Fibroblast of peridontal ligament (primary cell): Measurements from ENCODE around the gene TMEM135.
A peak's percentile ranks its signal among the peaks of the same experiment; 100 is the strongest.

ENCODE experiments used
- DNase-seq: peaks from one replicate; pipeline ENCODE4 v3.0.0-alpha.2; 2010; ENCODE audit errors: extremely low read depth

Gene TMEM135

GRCh38 chr11:87301785-87302540 lies 264.2 kb downstream of the TMEM135 start:
- DNase-seq = no peak

- peak; percentile 20 for DNase-seq
Measured at GRCh38 chr11:87304412-87304811, 266.7 kb downstream of the TMEM135 start.

GRCh38 chr11:87306262-87306851 lies 268.6 kb downstream of the TMEM135 start:
- peak; percentile 25 for DNase-seq

GRCh38 chr11:87307101-87307500 lies 269.4 kb downstream of the TMEM135 start:
- DNase-seq = no peak

GRCh38 chr11:87315229-87315628 lies 277.5 kb downstream of the TMEM135 start:
- no peak for DNase-seq

GRCh38 chr11:87316491-87316890 lies 278.8 kb downstream of the TMEM135 start:
- DNase-seq = no peak

- no peak for DNase-seq
Measured at GRCh38 chr11:87317441-87317840, 279.7 kb downstream of the TMEM135 start.

GRCh38 chr11:87320123-87320522 lies 282.4 kb downstream of the TMEM135 start:
- no peak for DNase-seq

- DNase-seq = peak; percentile 27
Measured at GRCh38 chr11:87322568-87322967, 284.8 kb downstream of the TMEM135 start.

GRCh38 chr11:87323899-87324298 lies 286.2 kb downstream of the TMEM135 start:
- no peak for DNase-seq

- peak; percentile 7 for DNase-seq
Measured at GRCh38 chr11:87324817-87325489, 287.2 kb downstream of the TMEM135 start.

- DNase-seq = no peak
Measured at GRCh38 chr11:87325490-87325872, 287.7 kb downstream of the TMEM135 start.

GRCh38 chr11:87326594-87326993 lies 288.9 kb downstream of the TMEM135 start:
- no peak for DNase-seq

- DNase-seq = no peak
Measured at GRCh38 chr11:87329172-87329571, 291.4 kb downstream of the TMEM135 start.

- no peak for DNase-seq
Measured at GRCh38 chr11:87330187-87330601, 292.5 kb downstream of the TMEM135 start.

GRCh38 chr11:87331273-87331672 lies 293.5 kb downstream of the TMEM135 start:
- DNase-seq = no peak

GRCh38 chr11:87338046-87338639 lies 300.4 kb downstream of the TMEM135 start:
- no peak for DNase-seq

GRCh38 chr11:87339416-87339815 lies 301.7 kb downstream of the TMEM135 start:
- no peak for DNase-seq

- DNase-seq = no peak
Measured at GRCh38 chr11:87347441-87347840, 309.7 kb downstream of the TMEM135 start.

- DNase-seq = no peak
Measured at GRCh38 chr11:87347854-87348253, 310.1 kb downstream of the TMEM135 start.

- no peak for DNase-seq
Measured at GRCh38 chr11:87351676-87352075, 313.9 kb downstream of the TMEM135 start.
